ENCODE results near the gene TLCD5. TPM values are rescaled to one million over a fixed set of nuclear protein-coding genes. Genes with fewer than 3 reads are reported as not detected.
A peak's percentile ranks its signal among the peaks of the same experiment; 100 is the strongest.

The TLCD5 gene
- total RNA-seq, 2 experiments from 2014 or later: 0.80 to 1.7 TPM

DNA sequence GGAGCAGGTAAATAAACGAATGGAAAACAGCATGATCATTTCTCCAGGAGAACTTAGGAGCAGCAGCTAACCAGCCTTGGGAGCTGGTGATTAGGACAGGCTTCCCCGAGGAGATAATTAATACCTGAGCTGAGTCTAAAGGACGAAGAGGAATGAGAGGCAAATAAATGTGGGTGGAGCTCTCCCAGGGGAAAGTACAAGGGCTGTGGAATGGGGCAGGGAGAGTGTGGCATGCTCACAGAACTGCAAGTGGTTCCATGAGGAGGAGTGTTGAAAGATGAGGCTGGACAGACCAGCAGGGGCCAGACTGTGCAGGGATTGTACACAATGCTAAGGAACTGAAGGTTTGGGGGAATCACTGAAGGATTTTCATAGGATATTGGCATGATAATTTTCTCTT is 14.2 kb upstream of the TLCD5 start:
- ATAC-seq (no peak), DNase-seq (no peak)
- POLR2A ChIA-PET: no interaction called here
- Mint-ChIP-seq H3K9me3 (ENCODE audit: low read depth) (no peaks in the 10 kb centered on the region), H3K4me3 (no peak overlapping the region), H3K4me1 (no peaks in the 10 kb centered on the region), H3K27ac (no peak overlapping the region), H3K27me3 (peaks cover 5% of the 10 kb centered on the region), H3K36me3 (ENCODE audit: low read depth) (no peaks in the 10 kb centered on the region)
- CTCF ChIA-PET: interaction anchor here (0.7 to 1.0 kb wide), 2 partner anchors 8 to 13 kb away, joined by 3 read pairs; no protein-coding TSS in a partner anchor
- intact Hi-C loops (cut with DNase I, micrococcal nuclease): no loop called here

- Mint-ChIP-seq H3K36me3 (ENCODE audit: low read depth) (no peaks in the 10 kb centered on the region), H3K27me3 (peaks cover 11% of the 10 kb centered on the region), H3K27ac (no peak overlapping the region), H3K4me3 (no peak overlapping the region), H3K9me3 (ENCODE audit: low read depth) (no peaks in the 10 kb centered on the region), H3K4me1 (no peaks in the 10 kb centered on the region)
- no peak for DNase-seq
- CTCF ChIA-PET: interaction anchor here (0.9 to 2.2 kb wide), 4 partner anchors 12 to 101 kb away, joined by 4 to 13 read pairs (median 6); no protein-coding TSS in a partner anchor
- intact Hi-C loops (cut with DNase I, micrococcal nuclease): no loop called here
- POLR2A ChIA-PET: no interaction called here
- no peak for ATAC-seq
Observed at GRCh38 chr11:120314861-120315260, 10.2 kb upstream of the TLCD5 start.

GRCh38 chr11:120316880-120317688 is 8.0 kb upstream of the TLCD5 start:
- H3K9me3 Mint-ChIP-seq (ENCODE audit: low read depth): no peaks in the 10 kb centered on the region
- ATAC-seq: no peak
- no peaks in the 10 kb centered on the region for H3K36me3 Mint-ChIP-seq (ENCODE audit: low read depth)
- CTCF ChIA-PET: interaction anchor here (0.7 to 1.8 kb wide), 2 partner anchors 9 to 14 kb away, joined by 3 to 10 read pairs; no protein-coding TSS in a partner anchor
- no peak for DNase-seq
- no peak overlapping the region for H3K27ac Mint-ChIP-seq
- POLR2A ChIA-PET: no interaction called here
- H3K27me3 Mint-ChIP-seq: peaks cover 13% of the 10 kb centered on the region
- no peaks in the 10 kb centered on the region for H3K4me1 Mint-ChIP-seq
- no peak overlapping the region for H3K4me3 Mint-ChIP-seq
- intact Hi-C loops (cut with DNase I, micrococcal nuclease): no loop called here

DNA sequence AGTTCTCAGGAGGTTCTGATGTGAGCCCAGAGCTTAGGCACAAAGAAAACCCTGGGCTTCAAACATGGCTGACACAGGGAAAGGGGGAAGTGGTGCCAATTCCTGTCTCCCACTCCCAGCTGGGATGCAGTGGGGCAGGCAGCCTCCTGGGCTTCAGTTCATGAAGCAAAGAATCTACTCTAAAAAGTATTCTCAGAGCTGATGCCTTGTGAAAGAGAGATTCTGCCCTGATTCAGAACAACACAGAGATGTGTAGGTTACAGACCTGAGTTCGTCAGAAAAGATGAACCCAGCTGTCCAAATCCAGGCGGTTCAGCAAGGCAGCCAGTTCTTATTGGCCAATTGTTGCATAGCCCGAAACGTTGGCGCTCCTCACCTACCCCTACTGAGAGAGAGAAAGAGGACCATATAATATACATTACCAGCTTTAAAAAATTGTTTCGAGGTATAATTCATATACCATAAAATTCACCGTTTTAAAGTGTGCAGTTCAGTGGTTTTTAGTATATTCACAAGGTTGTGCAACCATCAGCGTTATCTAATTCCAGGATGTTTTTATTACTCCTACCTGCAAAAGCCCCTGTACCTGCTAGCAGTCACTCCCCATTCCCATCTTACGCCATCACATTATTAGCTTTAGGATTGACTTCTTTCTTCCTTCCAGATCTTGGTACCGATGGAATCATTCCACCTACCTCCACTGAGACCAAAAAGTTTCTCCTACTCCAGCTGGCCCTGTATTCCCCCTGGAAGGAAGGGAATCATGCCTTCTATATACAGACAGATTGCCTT is 7.2 kb upstream of the TLCD5 start:
- no peaks in the 10 kb centered on the region for H3K36me3 Mint-ChIP-seq (ENCODE audit: low read depth)
- ChIA-PET CTCF (interaction anchor here (0.6 to 1.8 kb wide), 4 partner anchors 9 to 338 kb away, joined by 3 to 10 read pairs (median 4); no protein-coding TSS in a partner anchor), POLR2A (no interaction called here)
- no peak overlapping the region for H3K27ac Mint-ChIP-seq
- no peaks in the 10 kb centered on the region for H3K4me1 Mint-ChIP-seq
- DNase-seq (no peak), ATAC-seq (no peak)
- intact Hi-C loops (cut with DNase I, micrococcal nuclease): no loop called here
- no peak overlapping the region for H3K4me3 Mint-ChIP-seq
- H3K9me3 Mint-ChIP-seq (ENCODE audit: low read depth): no peaks in the 10 kb centered on the region
- peaks cover 9% of the 10 kb centered on the region for H3K27me3 Mint-ChIP-seq

DNA sequence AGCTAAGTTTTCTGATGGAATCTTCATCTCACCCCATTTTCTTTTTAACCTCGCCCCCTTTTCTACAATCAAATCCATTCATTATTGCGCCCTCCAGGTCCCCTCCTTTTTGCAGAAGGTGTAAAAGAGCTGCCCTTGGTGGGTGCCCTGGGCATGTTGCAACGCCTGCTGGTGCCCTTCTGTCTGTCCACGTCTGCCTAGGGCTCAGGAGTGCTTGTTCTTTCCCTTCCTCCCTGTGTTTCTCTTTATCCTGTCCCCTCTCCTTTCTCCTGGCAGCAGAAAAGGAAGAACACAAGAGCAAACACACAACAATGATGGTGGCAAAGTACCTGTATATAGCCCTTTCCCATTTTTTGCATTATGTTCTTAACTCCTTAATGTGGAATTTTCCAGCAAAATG is 6.2 kb upstream of the TLCD5 start:
- no peak overlapping the region for H3K27ac Mint-ChIP-seq
- ATAC-seq (no peak), DNase-seq (no peak)
- ChIA-PET CTCF (interaction anchor here (0.6 to 1.8 kb wide), 3 partner anchors 16 to 339 kb away, joined by 3 to 10 read pairs (median 5); no protein-coding TSS in a partner anchor), POLR2A (no interaction called here)
- no peak overlapping the region for H3K4me3 Mint-ChIP-seq
- H3K9me3 Mint-ChIP-seq (ENCODE audit: low read depth): no peaks in the 10 kb centered on the region
- H3K36me3 Mint-ChIP-seq (ENCODE audit: low read depth): no peaks in the 10 kb centered on the region
- intact Hi-C loops (cut with DNase I, micrococcal nuclease): no loop called here
- no peaks in the 10 kb centered on the region for H3K4me1 Mint-ChIP-seq
- H3K27me3 Mint-ChIP-seq: peaks cover 17% of the 10 kb centered on the region

DNA sequence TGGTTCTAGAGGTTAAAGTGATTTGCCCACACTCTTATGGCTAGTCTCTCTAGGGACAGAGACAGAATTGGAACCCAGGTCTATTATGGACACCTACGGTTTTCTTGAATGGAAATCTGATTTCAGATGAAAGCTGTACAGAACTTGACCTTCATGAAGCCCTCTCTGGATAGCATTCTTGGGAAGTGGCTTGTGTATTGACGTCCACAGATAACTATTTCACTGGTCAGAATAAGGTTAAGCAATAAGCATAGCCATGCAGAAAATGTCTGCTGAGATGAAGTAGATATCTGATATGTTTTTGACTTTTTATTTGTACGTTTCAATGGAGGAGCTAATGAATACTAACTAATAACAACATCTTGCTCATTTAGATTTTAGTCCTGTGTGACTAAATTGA is 1.1 kb downstream of the TLCD5 start:
- no peak for ATAC-seq
- peak overlapping the region; percentile 60 for H3K4me3 Mint-ChIP-seq
- H3K27me3 Mint-ChIP-seq: peaks cover 55% of the 10 kb centered on the region
- intact Hi-C loops (cut with DNase I, micrococcal nuclease): no loop called here
- ChIA-PET CTCF (interaction anchor here (0.7 to 1.4 kb wide), 3 partner anchors 9 to 26 kb away, joined by 3 to 4 read pairs (median 3); no protein-coding TSS in a partner anchor), POLR2A (no interaction called here)
- H3K27ac Mint-ChIP-seq: no peak overlapping the region
- no peaks in the 10 kb centered on the region for H3K9me3 Mint-ChIP-seq (ENCODE audit: low read depth)
- H3K36me3 Mint-ChIP-seq (ENCODE audit: low read depth): no peaks in the 10 kb centered on the region
- no peak for DNase-seq
- H3K4me1 Mint-ChIP-seq: peaks cover 15% of the 10 kb centered on the region

DNA sequence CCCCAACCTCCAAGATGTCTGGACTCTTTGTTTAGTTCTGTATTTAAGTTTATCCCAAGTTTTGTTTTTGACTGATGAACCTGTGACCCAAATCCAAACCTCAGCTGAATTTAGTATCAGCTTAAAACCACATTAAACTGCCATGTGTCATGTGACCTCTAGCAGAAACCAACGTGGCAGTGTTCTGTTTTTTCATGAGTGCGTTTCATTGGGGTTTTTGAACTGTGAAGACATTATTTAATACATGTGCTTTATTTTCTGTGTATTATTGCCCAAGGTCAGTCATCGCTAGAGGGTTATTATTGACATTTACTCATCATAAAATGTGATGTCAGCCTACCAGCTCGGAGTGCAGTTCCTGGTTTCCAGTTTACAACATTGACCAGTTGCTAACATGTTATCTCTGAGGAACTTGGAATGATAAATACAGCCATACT is 1.8 kb downstream of the TLCD5 start:
- ATAC-seq: no peak
- Mint-ChIP-seq H3K4me3 (no peak overlapping the region), H3K27me3 (peaks cover 55% of the 10 kb centered on the region), H3K36me3 (ENCODE audit: low read depth) (no peaks in the 10 kb centered on the region), H3K4me1 (peaks cover 15% of the 10 kb centered on the region), H3K9me3 (ENCODE audit: low read depth) (no peaks in the 10 kb centered on the region), H3K27ac (no peak overlapping the region)
- DNase-seq: no peak
- intact Hi-C loops (cut with DNase I, micrococcal nuclease): no loop called here
- CTCF ChIA-PET: interaction anchor here (0.6 to 1.4 kb wide), 3 partner anchors 9 to 659 kb away, joined by 3 to 4 read pairs (median 3); no protein-coding TSS in a partner anchor
- POLR2A ChIA-PET: no interaction called here

DNA sequence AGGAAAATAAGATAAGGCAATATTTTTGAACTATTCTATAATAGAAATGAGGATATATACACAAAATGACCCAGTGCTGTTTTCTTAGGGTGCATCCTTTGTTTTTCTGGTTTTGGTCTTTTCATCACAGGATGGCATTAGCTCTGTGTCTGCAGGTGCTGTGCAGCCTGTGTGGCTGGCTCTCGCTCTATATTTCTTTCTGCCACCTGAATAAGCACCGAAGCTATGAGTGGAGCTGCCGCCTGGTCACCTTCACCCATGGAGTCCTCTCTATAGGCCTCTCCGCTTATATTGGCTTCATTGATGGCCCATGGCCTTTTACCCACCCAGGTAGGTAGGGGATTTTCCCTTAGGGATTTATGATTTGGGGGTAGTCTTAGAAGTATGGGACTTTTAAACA is 2.2 kb downstream of the TLCD5 start:
- Mint-ChIP-seq H3K4me1 (peaks cover 15% of the 10 kb centered on the region), H3K27me3 (peaks cover 55% of the 10 kb centered on the region), H3K36me3 (ENCODE audit: low read depth) (no peaks in the 10 kb centered on the region), H3K9me3 (ENCODE audit: low read depth) (no peaks in the 10 kb centered on the region), H3K27ac (no peak overlapping the region), H3K4me3 (no peak overlapping the region)
- intact Hi-C loops (cut with DNase I, micrococcal nuclease): no loop called here
- POLR2A ChIA-PET: interaction anchor here (0.5 kb wide), 1 partner anchor 17 kb away, joined by 3 read pairs; no protein-coding TSS in a partner anchor
- CTCF ChIA-PET: no interaction called here
- DNase-seq: no peak
- ATAC-seq: no peak

DNA sequence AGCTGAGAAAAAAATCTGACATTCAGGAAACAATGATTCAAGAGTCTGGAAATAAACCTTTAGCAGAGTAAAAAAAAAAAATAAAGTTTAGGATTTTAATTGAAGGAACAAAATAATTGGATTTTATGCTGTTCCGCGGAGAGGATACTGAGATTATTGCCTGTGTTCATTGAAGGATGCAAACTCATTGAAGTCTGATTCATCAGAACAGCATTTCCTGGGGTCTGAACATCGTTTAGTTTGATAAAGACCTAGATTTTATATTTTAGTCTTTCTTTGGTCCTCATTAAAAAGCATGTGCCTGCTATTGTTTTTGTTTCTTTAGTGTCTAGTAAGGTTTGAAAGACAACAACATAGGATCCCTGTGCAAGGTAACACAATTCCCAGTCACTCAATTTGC is 4.5 kb downstream of the TLCD5 start:
- H3K4me3 Mint-ChIP-seq: no peak overlapping the region
- no peak for ATAC-seq
- no peak for DNase-seq
- no peaks in the 10 kb centered on the region for H3K36me3 Mint-ChIP-seq (ENCODE audit: low read depth)
- H3K27ac Mint-ChIP-seq: no peak overlapping the region
- CTCF ChIA-PET: no interaction called here
- intact Hi-C loops (cut with DNase I, micrococcal nuclease): no loop called here
- H3K27me3 Mint-ChIP-seq: peaks cover 47% of the 10 kb centered on the region
- H3K9me3 Mint-ChIP-seq (ENCODE audit: low read depth): no peaks in the 10 kb centered on the region
- H3K4me1 Mint-ChIP-seq: peaks cover 15% of the 10 kb centered on the region
- POLR2A ChIA-PET: no interaction called here

DNA sequence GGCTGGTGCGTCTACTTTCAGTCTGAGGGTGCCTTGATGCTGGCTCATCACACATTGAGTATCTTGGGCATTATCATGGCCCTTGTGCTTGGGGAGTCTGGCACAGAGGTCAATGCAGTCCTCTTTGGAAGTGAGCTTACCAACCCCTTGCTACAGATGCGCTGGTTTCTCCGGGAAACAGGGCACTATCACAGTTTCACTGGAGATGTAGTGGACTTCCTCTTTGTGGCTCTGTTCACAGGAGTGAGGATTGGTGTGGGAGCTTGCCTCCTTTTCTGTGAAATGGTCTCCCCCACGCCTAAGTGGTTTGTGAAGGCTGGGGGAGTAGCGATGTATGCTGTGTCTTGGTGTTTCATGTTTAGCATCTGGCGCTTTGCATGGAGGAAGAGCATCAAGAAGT is 4.9 kb downstream of the TLCD5 start:
- H3K36me3 Mint-ChIP-seq (ENCODE audit: low read depth): no peaks in the 10 kb centered on the region
- H3K27ac Mint-ChIP-seq: no peak overlapping the region
- H3K4me1 Mint-ChIP-seq: peaks cover 15% of the 10 kb centered on the region
- CTCF ChIA-PET: interaction anchor here (0.6 kb wide), 1 partner anchor 661 kb away, joined by 3 read pairs; no protein-coding TSS in a partner anchor
- H3K4me3 Mint-ChIP-seq: no peak overlapping the region
- intact Hi-C loops (cut with DNase I, micrococcal nuclease): loop anchor here in 1 of 2 experiments (10.0 kb wide), 2 partner anchors 105 to 355 kb away; no protein-coding TSS in a partner anchor
- no peak for DNase-seq
- ATAC-seq: no peak
- no peaks in the 10 kb centered on the region for H3K9me3 Mint-ChIP-seq (ENCODE audit: low read depth)
- POLR2A ChIA-PET: no interaction called here
- H3K27me3 Mint-ChIP-seq: peaks cover 43% of the 10 kb centered on the region

GRCh38 chr11:120331301-120331996 is 6.3 kb downstream of the TLCD5 start:
- ChIA-PET CTCF (no interaction called here), POLR2A (no interaction called here)
- Mint-ChIP-seq H3K4me3 (no peak overlapping the region), H3K27ac (no peak overlapping the region), H3K27me3 (peaks cover 38% of the 10 kb centered on the region), H3K9me3 (ENCODE audit: low read depth) (no peaks in the 10 kb centered on the region), H3K4me1 (peaks cover 12% of the 10 kb centered on the region), H3K36me3 (ENCODE audit: low read depth) (no peaks in the 10 kb centered on the region)
- ATAC-seq: no peak
- no peak for DNase-seq
- intact Hi-C loops (cut with DNase I, micrococcal nuclease): loop anchor here in 1 of 2 experiments (10.0 kb wide), 2 partner anchors 103 to 353 kb away; no protein-coding TSS in a partner anchor

All from activated CD4-positive, alpha-beta T cell treated with anti-CD3 and anti-CD28 coated beads for 36 hours (primary cell).